Sciatic nerve (tissue), 2 donors: ENCODE results near the gene DMPK. TPM values are rescaled to one million over a fixed set of nuclear protein-coding genes. Genes with fewer than 3 reads are reported as not detected.

Source experiments
- ATAC-seq: fragments of 200-7000 bp; cut with Tn5 transposase; one replicate; pipeline ENCODE4 v1.9.1; 2020; ENCODE audit warnings: mild to moderate bottlenecking, moderate library complexity
- DNase-seq: peaks from one replicate; pipeline ENCODE4 v3.0.0-alpha.2; 2020; ENCODE audit warnings: low spot score
- intact Hi-C: fragments of 100-400 bp; cut with DNase I; formaldehyde crosslinking; loops from one replicate; pipeline ENCODE4 v1.14.2; 2022
- total RNA-seq: library from RNA; stranded (reverse); fragmentation: NEBNext Ultra II Directional; extraction: Animal tissue kit (Norgen Biotek cat#: 25700); gene quantifications from one replicate; pipeline ENCODE4 v1.2.1, GENCODE V29; 2021
- donor health status: DM: no; HTN: no; CAD: no.
- donor health status: DM: no; HTN: no; CAD: no.

The DMPK gene
- total RNA-seq, 1 donor from 2014 or later, result 77.9 TPM

- intact Hi-C loops, result no loop called here
- DNase-seq, result no peak
- ATAC-seq, result no peak
Observed at GRCh38 chr19:45772912-45773311, 9.4 kb downstream of the DMPK start.

GRCh38 chr19:45772130-45772840 is 10.0 kb downstream of the DMPK start:
- DNase-seq (no peak), ATAC-seq (no peak)
- intact Hi-C loops, result no loop called here

- intact Hi-C loops, result no loop called here
- ATAC-seq (no peak), DNase-seq (peak; percentile 78)
Observed at GRCh38 chr19:45771311-45771933, 10.9 kb downstream of the DMPK start.

GRCh38 chr19:45770192-45771101 is 11.8 kb downstream of the DMPK start:
- intact Hi-C loops, result no loop called here
- DNase-seq, result peak; percentile 96
- peak; percentile 80 for ATAC-seq

DNA sequence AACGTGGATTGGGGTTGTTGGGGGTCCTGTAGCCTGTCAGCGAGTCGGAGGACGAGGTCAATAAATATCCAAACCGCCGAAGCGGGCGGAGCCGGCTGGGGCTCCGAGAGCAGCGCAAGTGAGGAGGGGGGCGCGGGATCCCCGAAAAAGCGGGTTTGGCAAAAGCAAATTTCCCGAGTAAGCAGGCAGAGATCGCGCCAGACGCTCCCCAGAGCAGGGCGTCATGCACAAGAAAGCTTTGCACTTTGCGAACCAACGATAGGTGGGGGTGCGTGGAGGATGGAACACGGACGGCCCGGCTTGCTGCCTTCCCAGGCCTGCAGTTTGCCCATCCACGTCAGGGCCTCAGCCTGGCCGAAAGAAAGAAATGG is 12.5 kb downstream of the DMPK start:
- ATAC-seq (peak; percentile 4), DNase-seq (peak; percentile 84)
- intact Hi-C loops, result loop anchor here (10.0 kb wide), 1 partner anchor 75 kb away; the partner anchor contains the start of genes QPCTL and SNRPD2

DNA sequence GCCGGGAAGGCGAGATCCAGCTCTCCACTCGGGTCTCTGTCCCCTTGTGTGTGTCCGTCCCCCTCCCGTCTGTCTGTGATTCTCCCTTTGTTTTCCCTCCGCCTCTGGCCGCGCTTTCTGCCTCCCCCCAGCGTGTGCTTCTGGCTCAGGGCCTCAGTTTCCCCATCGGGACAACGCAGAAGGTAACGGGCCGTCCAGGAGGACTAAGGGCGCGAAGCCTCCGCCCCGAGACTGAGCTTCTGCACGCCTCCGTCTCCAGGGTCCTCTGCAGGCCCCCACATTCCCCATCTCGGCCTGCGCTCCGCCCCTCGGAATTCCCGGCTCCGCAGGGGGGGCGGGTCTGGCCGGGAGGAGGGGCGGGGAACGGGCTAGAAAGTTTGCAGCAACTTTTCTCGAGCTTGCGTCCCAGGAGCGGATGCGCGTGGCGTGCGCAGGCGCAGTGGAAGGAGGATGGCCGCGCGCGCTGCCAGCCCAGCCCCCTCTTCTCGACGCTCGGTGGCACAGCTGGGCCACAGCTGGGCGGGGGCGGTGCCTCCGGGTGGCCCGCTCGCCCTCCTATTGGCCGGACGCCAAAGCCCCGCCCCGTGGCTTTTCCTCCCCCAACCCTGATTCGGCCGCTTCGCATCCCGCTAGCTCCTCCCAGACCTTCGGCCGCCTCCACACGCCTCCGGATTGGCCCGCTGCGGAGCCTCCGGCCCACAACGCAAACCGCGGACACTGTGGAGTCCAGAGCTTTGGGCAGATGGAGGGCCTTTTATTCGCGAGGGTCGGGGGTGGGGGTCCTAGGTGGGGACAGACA is 13.1 kb downstream of the DMPK start, which contains the start of gene SIX5:
Gene SIX5 (minus strand): TSS at position 269 of the 799 bp plus-strand sequence. CDS start 408 bp downstream, outside the sequence.
- DNase-seq (peak; percentile 100), ATAC-seq (peak; percentile 74)
- intact Hi-C loops, result loop anchor here (10.0 kb wide), 1 partner anchor 74 kb away; the partner anchor contains the start of genes QPCTL and SNRPD2

DNA sequence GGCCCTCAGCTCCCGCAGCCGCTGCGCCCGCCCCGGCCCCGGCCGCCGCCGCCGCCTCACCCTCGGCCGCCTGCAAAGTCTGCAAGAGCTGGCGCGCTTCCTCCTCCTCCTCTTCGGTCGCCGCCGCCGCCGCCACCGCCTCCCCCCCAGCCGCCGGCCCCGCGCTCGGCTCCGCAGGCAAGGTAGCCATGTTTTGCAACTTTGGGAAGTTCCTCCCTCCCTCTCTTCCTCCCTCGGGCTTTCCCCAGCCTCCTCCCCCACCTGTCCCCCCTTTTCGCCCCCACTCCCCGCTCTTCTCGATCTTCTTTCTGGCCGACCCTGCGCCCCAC is 13.7 kb downstream of the DMPK start:
- intact Hi-C loops, result loop anchor here (10.0 kb wide), 1 partner anchor 74 kb away; the partner anchor contains the start of genes QPCTL and SNRPD2
- no peak for DNase-seq
- no peak for ATAC-seq

DNA sequence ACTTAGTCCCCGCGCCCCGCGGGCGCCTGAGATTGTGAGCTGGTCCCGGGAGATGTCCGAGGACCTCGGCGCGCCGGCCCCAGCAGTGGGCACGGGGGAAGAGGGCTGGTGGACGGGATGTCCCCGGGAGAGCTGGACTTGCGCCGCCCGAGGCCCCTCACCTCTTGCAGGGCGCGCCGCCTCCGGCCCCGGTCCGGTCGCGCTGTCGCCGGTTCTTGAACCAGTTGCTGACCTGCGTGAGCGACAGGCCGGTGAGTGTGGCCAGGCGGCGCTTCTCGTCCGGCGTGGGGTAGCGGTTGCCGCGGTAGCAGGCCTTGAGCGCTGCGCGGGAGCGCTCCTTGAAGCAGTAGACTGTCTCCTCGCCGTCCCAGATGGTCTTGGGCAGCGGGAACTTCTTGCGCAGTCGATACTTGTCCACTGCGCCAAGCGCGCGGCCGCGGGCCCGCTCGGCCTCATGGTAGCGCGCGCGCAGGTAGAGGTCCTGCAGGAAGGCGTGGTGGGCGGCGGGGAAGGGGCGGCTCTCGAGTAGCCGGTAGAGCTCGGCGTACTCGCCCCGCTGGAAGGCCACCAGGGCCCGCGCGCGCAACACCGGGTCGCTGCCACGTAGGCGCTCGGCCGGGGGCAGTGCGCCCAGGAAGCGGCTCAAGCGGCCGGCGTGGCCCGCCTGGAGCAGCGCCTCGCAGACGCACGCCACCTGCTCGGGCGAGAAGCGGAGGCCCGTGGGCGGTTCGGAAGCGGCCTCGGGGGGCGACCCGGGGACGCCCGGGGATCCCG is 14.2 kb downstream of the DMPK start:
- intact Hi-C loops, result loop anchor here (10.0 kb wide), 1 partner anchor 73 kb away; the partner anchor contains the start of genes QPCTL and SNRPD2
- DNase-seq, result peak; percentile 81
- no peak for ATAC-seq

DNA sequence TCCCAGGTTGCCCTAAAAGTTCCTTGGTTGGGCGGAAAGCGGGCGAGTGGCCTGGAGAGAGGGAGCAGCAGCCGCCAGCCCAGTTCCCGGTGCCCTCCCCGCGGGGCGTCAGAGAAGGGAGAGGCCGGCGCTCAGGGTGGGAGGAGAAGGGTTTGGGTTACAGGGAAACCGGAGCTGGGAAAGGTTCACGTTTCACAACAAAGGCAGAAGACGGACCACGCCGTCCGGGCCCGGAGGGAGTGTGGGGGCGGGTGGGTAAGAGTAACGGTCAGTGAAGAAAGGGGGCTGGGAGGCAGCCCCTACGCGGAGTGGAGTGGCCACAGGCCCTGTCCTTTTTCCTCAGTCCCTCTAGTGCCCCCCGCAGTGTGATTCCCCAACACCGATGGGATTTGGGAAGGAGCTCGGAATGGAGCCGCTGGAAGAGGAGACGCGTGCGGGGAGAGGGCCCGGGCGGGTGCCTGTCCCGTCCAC is 14.8 kb downstream of the DMPK start:
- DNase-seq (peak; percentile 91), ATAC-seq (peak; percentile 31)
- intact Hi-C loops, result loop anchor here (10.0 kb wide), 1 partner anchor 73 kb away; the partner anchor contains the start of genes QPCTL and SNRPD2

GRCh38 chr19:45766869-45767346 is 15.4 kb downstream of the DMPK start:
- intact Hi-C loops, result loop anchor here (10.0 kb wide), 1 partner anchor 72 kb away; the partner anchor contains the start of genes QPCTL and SNRPD2
- no peak for DNase-seq
- ATAC-seq, result no peak

DNA sequence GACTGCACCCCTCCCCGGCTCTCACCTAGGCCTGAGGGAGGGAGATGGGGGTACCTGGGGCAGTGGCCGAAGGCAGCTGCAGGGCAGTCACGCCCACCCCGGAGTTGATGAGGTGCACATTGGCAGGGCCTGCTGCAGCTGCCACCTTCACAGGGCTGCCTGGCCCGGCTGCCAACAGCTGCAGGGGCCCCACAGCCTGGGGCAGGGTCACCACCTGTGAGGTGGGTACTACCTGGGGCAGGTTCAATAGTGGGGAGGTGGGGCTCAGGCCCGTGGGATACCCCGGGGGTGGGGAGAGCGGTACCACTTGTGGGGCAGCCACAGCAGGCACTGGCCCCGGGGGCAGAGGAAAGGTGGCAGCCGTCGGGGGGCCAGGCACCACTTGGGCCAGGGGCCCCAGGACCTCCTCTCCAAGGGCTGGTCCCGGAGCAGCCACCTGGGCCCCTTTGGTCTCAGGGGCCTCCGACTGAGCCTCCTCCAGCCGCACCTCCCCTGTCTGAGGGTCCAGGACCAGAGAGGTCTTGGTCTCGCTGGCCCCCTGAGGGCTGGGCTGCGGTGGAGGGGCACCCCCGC is 15.9 kb downstream of the DMPK start:
- DNase-seq (no peak), ATAC-seq (no peak)
- intact Hi-C loops, result loop anchor here (10.0 kb wide), 1 partner anchor 72 kb away; the partner anchor contains the start of genes QPCTL and SNRPD2

GRCh38 chr19:45765702-45766295 is 16.5 kb downstream of the DMPK start:
- DNase-seq (no peak), ATAC-seq (no peak)
- intact Hi-C loops, result loop anchor here (10.0 kb wide), 1 partner anchor 71 kb away; the partner anchor contains the start of genes QPCTL and SNRPD2

DNA sequence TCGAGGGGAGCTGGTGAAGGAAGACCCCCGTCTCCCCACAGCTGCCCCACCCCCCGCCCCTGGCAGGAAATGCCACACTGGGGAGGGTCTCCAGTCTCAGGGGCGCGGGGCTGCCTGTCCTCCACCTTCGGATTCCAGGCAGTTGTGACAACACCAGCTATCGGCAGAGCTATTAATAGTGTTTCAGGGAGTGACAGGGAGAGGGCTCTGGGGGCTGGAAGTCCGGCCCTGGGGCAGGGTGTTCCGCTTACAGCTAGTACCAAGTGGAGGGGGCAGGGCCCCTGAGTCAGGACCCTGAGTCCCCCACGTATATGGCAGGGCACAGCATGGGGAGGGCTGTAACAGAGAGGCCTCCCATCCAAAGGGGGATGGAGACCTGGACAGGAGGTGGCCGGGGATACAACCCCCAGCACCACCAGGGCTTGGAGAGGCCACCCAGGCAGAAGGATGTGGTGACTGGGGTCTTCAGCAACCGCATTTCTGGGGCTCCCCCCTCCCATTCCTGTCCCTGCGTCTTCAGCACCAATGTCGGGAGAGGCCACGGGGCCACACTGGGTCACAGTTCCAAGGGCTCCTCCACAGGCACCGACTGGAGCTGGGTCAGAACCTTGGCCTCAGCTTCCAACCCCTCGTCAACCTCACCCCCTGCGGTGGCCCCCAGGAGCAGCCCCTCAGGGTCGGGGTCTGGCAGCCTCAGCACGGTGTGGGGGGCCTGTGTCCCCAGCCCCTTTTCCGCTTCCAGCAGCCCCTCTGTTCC is 17.2 kb downstream of the DMPK start:
- DNase-seq (no peak), ATAC-seq (no peak)
- intact Hi-C loops, result loop anchor here (10.0 kb wide), 1 partner anchor 70 kb away; the partner anchor contains the start of genes QPCTL and SNRPD2

DNA sequence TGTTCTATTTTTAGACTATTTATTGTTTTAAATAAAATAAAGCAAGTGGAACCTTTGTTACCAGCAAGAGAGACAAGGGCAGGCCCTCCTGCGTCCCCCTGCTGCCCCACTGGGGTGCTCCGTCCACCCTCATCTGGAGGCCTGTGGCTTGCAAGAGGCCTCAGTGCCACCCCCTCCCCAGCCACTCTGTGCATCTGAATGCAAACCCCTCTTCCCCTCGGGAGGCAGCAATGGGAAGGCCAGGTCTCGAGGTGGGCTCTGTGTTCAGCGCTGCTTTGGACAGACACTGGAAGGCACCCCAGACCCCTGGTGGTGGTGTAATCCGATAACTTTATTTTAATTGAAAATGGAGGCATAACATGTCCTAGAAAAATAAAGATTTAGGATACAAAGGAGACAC is 17.8 kb downstream of the DMPK start:
- no peak for ATAC-seq
- no peak for DNase-seq
- intact Hi-C loops, result loop anchor here (10.0 kb wide), 1 partner anchor 70 kb away; the partner anchor contains the start of genes QPCTL and SNRPD2

DNA sequence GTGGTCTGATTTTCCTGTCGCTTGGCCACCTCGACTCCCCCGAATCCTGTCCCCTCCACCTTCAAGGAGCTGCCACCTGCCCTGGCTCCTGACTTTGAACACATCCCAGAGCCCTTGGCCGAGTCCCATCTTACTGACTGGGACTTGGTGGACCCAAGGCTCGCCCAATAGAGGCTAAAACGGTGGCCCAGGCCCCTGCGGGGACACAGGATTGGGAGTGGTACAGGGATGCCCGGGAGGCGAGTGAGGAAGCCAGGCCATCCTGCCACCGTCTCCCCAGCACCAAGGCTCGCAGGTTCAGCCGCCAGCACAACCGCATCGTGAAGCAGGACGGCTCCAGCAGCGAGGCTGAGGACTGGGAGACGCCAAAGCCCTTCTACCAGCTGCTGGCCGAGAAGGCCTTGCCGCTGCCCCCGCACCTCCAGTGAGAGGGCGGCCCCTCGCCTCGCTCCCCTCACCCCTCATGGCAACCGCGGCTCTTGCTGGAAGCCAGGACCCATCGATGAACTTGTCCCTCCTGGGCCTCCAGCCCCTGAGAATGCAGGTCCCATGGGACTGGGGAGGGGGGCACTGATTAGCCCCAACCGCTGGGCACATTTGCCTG is 18.5 kb downstream of the DMPK start:
- no peak for DNase-seq
- intact Hi-C loops, result loop anchor here (10.0 kb wide), 1 partner anchor 69 kb away; the partner anchor contains the start of genes QPCTL and SNRPD2
- no peak for ATAC-seq
